ENCODE data around the gene LRRC8D.

Gene LRRC8D

DNA sequence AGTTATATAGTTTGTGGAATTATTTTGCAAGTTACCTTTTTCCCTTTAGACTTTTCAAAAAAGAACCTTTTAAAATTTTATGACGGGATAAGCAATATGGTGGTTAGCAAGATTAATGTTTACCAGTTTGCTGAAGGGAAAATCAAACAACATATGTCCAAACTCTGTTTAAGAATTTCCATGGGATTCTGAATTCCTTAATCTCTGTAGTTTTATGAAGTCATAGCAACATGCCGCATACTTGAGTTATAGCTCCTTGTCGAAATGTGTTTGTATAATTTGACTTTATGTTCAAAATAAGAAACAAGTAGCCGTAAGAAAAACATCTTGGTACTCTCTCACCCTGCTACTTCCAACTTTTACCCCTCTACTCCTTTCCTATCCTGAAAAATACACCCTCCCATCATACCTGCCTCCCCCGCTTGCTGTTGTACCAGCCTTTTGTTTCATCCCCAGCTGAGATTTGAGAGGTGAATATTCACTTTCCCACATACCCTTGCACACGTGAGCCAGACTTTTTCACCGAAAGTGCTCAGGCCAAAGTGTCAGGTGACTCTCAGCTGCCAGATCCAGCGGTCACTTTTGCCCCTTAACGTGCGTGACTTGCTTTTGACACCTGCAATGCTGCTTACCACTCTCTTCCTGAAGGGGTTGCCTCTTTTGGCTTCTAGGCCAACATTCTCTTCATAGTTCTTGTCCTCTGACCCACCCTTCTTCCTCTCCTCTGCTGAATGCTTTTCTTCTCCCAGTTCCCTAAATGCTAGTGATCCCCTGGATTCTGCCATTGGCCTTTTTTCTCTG is 90.6 kb downstream of the LRRC8D start:
- TF ChIP-seq, protein P1, sequence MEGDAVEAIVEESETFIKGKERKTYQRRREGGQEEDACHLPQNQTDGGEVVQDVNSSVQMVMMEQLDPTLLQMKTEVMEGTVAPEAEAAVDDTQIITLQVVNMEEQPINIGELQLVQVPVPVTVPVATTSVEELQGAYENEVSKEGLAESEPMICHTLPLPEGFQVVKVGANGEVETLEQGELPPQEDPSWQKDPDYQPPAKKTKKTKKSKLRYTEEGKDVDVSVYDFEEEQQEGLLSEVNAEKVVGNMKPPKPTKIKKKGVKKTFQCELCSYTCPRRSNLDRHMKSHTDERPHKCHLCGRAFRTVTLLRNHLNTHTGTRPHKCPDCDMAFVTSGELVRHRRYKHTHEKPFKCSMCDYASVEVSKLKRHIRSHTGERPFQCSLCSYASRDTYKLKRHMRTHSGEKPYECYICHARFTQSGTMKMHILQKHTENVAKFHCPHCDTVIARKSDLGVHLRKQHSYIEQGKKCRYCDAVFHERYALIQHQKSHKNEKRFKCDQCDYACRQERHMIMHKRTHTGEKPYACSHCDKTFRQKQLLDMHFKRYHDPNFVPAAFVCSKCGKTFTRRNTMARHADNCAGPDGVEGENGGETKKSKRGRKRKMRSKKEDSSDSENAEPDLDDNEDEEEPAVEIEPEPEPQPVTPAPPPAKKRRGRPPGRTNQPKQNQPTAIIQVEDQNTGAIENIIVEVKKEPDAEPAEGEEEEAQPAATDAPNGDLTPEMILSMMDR (conservative IDR thresholded peaks at IDR 0.05; ENCODE audit: low read depth): no peak
- no peak for DNase-seq (ENCODE audit: low spot score)
- ChIA-PET CTCF (no interaction called here), POLR2A (ENCODE audit: low non-redundant PET) (no interaction called here)
- no peak overlapping the region for H3K27ac ChIP-seq

DNA sequence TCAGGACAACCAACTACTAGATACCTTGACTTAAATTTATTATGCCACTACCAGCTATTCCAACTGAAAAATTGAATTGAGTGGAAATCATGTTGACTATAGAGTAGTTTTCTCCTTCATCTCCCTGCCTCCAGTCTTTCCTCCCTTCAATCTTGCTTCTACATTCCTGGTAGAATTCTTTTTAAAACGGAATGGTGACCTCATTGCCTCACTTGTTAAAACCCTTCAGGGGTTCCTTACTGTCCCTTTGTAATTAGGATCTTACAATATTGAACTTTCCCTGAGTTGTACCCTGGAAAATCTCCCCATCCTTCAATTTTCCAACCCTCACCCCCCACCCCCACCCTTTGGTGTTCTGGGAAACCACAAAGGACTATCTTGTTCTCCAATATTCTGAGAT is 91.2 kb downstream of the LRRC8D start:
- H3K27ac ChIP-seq: no peak overlapping the region
- TF ChIP-seq, protein P1 (conservative IDR thresholded peaks at IDR 0.05; ENCODE audit: low read depth): no peak
- no peak for DNase-seq (ENCODE audit: low spot score)
- ChIA-PET CTCF (no interaction called here), POLR2A (ENCODE audit: low non-redundant PET) (no interaction called here)

DNA sequence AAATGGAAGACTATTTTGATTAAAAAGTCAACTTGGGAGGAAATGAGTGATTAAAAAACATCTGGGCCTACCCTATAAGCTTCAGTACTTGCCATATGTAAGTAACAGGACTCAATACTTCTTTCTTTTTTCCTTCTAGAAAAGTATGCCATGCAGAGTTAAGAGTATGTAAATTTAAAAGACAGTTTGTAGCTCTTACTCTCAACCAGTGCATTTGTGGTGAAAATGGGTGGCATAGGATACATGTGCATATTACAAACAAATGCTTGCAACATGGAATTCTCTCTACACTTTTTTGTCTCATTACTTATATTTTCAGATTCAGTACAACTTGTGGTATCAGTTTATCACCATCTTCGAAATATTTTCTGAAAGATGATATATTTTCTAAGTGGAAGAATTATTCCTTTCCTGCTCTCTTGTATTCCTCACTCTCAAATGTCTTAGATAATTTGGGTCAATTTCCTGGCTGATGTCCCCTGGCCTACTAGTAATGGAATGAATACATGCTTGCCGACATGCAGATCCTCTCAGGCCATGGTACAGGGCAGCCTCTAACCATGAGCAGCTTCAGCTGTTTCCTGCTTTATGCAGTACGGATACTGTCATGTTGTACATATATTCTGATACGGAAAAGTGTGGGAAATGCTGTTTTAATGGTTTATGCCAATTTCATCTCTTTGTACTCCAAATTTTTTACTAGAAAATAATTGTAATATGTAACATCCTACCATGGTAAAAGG is 92.7 kb downstream of the LRRC8D start:
- ChIA-PET CTCF (no interaction called here), POLR2A (ENCODE audit: low non-redundant PET) (no interaction called here)
- no peak overlapping the region for H3K27ac ChIP-seq
- TF ChIP-seq, protein P1 (conservative IDR thresholded peaks at IDR 0.05; ENCODE audit: low read depth): no peak
- DNase-seq (ENCODE audit: low spot score): no peak

DNA sequence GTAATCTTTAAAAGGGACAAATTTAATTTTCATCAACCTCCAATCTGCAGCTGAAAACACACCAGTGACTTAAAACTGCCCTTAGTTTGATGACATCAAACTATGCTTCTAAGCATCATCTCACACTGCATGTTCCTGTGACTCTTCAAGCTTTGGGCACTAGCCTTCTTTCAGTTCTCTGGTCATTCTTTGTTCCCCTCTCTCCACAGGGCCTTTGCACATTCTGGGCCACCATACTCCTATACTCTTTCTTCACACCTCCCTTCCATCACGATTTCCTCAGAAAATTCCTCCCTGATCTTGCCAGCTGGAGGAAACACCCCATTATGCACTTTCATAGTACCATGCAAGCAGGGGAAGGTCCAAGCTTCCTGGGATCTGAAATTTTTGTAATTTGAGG is 96.5 kb downstream of the LRRC8D start:
- no peak for DNase-seq (ENCODE audit: low spot score)
- TF ChIP-seq, protein P1 (conservative IDR thresholded peaks at IDR 0.05; ENCODE audit: low read depth): no peak
- CTCF ChIA-PET: no interaction called here
- POLR2A ChIA-PET (ENCODE audit: low non-redundant PET): no interaction called here
- H3K27ac ChIP-seq: no peak overlapping the region

GRCh38 chr1:89918127-89918793 is 97.4 kb downstream of the LRRC8D start:
- CTCF ChIA-PET: no interaction called here
- DNase-seq (ENCODE audit: low spot score): no peak
- POLR2A ChIA-PET (ENCODE audit: low non-redundant PET): no interaction called here
- TF ChIP-seq, protein P1 (conservative IDR thresholded peaks at IDR 0.05; ENCODE audit: low read depth): no peak
- no peak overlapping the region for H3K27ac ChIP-seq

DNA sequence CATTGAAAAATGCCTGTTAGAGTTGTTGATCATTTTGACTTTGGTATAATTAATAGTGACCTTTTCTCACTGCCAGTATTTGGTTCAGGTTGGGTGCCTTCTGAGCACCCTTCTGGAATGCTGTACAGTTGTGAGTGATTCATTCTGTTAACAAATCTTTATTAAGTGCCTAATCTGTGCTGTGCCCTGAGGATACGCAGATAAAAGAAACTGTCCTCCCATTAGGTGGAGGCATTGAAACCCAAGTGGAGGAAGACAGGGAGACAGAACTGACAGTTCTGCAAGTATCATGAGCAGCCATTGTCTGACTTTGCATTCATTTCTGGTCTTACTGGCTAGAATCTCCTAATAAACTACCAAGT is 97.9 kb downstream of the LRRC8D start:
- POLR2A ChIA-PET (ENCODE audit: low non-redundant PET): no interaction called here
- no peak overlapping the region for H3K27ac ChIP-seq
- DNase-seq (ENCODE audit: low spot score): no peak
- TF ChIP-seq, protein P1 (conservative IDR thresholded peaks at IDR 0.05; ENCODE audit: low read depth): no peak
- CTCF ChIA-PET: no interaction called here
